Keratinocyte (primary cell): ENCODE measurements around the gene SHROOM3. TPM values are rescaled to one million over a fixed set of nuclear protein-coding genes. Genes with fewer than 3 reads are reported as not detected.

Source experiments
- DNase-seq: peaks from one replicate; pipeline ENCODE4 v3.0.0-alpha.2; 2011; ENCODE audit warnings: low read depth, missing footprints, low spot score
- FAIRE-seq: peaks from 2 replicates; lab custom pipeline; 2011; peaks lifted over from hg19 to GRCh38; lab: Jason Lieb, UNC
- H2AFZ ChIP-seq: 2 replicates; pipeline ENCODE4 v1.6.0; 2012; ENCODE audit warnings: low read length, control low read depth, inconsistent platforms; ENCODE audit not compliant: control insufficient read depth
- H3K27ac ChIP-seq: 2 replicates; pipeline ENCODE4 v1.5.1; 2011; ENCODE audit warnings: low read length; ENCODE audit not compliant: control insufficient read depth, insufficient read depth
- H3K27me3 ChIP-seq: 3 replicates; pipeline ENCODE4 v1.6.0; 2011; ENCODE audit warnings: low read length; ENCODE audit not compliant: control insufficient read depth, insufficient read depth; ENCODE audit errors: extremely low read depth
- H3K36me3 ChIP-seq, 2 experiments: 2 replicates in 1 of 2; 3 replicates in 1 of 2; pipeline ENCODE4 v1.5.1; 2011; ENCODE audit warnings: low read length in 2 of 2, mild to moderate bottlenecking in 1 of 2; ENCODE audit not compliant: control insufficient read depth in 2 of 2, insufficient read depth in 2 of 2; ENCODE audit errors: extremely low read depth in 1 of 2
- H3K4me1 ChIP-seq: 3 replicates; pipeline ENCODE4 v1.5.1; 2011; ENCODE audit warnings: low read length; ENCODE audit not compliant: control insufficient read depth, insufficient read depth; ENCODE audit errors: extremely low read depth
- H3K4me2 ChIP-seq: 3 replicates; pipeline ENCODE4 v1.6.0; 2011; ENCODE audit warnings: low read depth, low read length; ENCODE audit not compliant: control insufficient read depth, insufficient read depth; ENCODE audit errors: extremely low read depth
- H3K4me3 ChIP-seq, 3 experiments: fragments of 200-600 bp in 1 of 3; sonication (generic) in 1 of 3; 2 replicates in 2 of 3; 3 replicates in 1 of 3; pipeline ENCODE4 v1.5.1; 2011 to 2016; ENCODE audit warnings: low read length in 3 of 3, mild to moderate bottlenecking in 3 of 3, control low read depth in 2 of 3, inconsistent platforms in 1 of 3, low read depth in 1 of 3, mixed read lengths in 1 of 3, mixed run types in 1 of 3, moderate library complexity in 1 of 3; ENCODE audit not compliant: control insufficient read depth in 2 of 3, insufficient read depth in 2 of 3; ENCODE audit errors: extremely low read depth in 1 of 3
- H3K79me2 ChIP-seq: 2 replicates; pipeline ENCODE4 v1.6.0; 2012; ENCODE audit warnings: low read length; ENCODE audit not compliant: control insufficient read depth, insufficient read depth
- H3K9ac ChIP-seq: 3 replicates; pipeline ENCODE4 v1.6.0; 2011; ENCODE audit warnings: low read length; ENCODE audit not compliant: control insufficient read depth, insufficient read depth; ENCODE audit errors: extremely low read depth
- H3K9me1 ChIP-seq: 3 replicates; pipeline ENCODE4 v1.6.0; 2011; ENCODE audit warnings: low read length; ENCODE audit not compliant: control insufficient read depth, insufficient read depth; ENCODE audit errors: extremely low read depth
- H3K9me3 ChIP-seq: 2 replicates; pipeline ENCODE4 v1.5.1; 2012; ENCODE audit warnings: low read depth, low read length; ENCODE audit not compliant: control insufficient read depth
- H4K20me1 ChIP-seq: 3 replicates; pipeline ENCODE4 v1.6.0; 2011; ENCODE audit warnings: low read length; ENCODE audit not compliant: control insufficient read depth, insufficient read depth; ENCODE audit errors: extremely low read depth
- CTCF ChIP-seq, 3 experiments: IDR thresholded peaks in 1 of 3; conservative IDR thresholded peaks in 1 of 3; optimal IDR thresholded peaks in 1 of 3; 2 replicates in 2 of 3; 3 replicates in 1 of 3; pipeline versions ENCODE3 to v1.5.1; 2011; ENCODE audit warnings: low read length in 3 of 3, mild to moderate bottlenecking in 3 of 3, moderate library complexity in 2 of 3, control low read depth in 1 of 3, inconsistent platforms in 1 of 3; ENCODE audit not compliant: insufficient read depth in 2 of 3; ENCODE audit errors: extremely low read depth in 1 of 3
- EZH2 ChIP-seq: IDR thresholded peaks from one replicate; pipeline ENCODE4 v1.6.1; 2012; ENCODE audit warnings: inconsistent platforms, mild to moderate bottlenecking, low read length, moderate library complexity
- dilution Hi-C: fragments of 300-500 bp; cut with MboI; formaldehyde crosslinking; loops from one replicate; pipeline ENCODE4 v1.7.0; 2020; ENCODE audit warnings: low sequenced_read_pairs; ENCODE audit not compliant: extremely low pct_ligation_motif_present
- polyA plus RNA-seq, 5 experiments: library from polyadenylated mRNA; depleted of rRNA in 3 of 5; stranded (reverse) in 3 of 5; stranded (forward) in 1 of 5; unstranded in 1 of 5; fragments of >200 nt; gene quantifications; 1 replicate in 1 of 5; 2 replicates in 3 of 5; 3 replicates in 1 of 5; pipeline versions ENCODE4 v1.2.1 to v1.2.3, GENCODE V29; 2011 to 2012; ENCODE audit warnings: missing spikeins in 2 of 5, low read depth in 1 of 5, low replicate concordance in 1 of 5

Gene SHROOM3
- polyA plus RNA-seq, 1 donor (not counting 4 experiments of a cell fraction or from before 2014, with no cell fraction given): 4.9 TPM

GRCh38 chr4:76674983-76675382, 240.0 kb downstream of the SHROOM3 start:
- no peaks in the 10 kb centered on the region for H3K27me3 ChIP-seq
- no peaks in the 10 kb centered on the region for H3K4me1 ChIP-seq
- H3K27ac ChIP-seq: no peak overlapping the region
- FAIRE-seq (no peak), DNase-seq (no peak)
- H2AFZ ChIP-seq: no peak overlapping the region
- H3K9me3 ChIP-seq: no peaks in the 10 kb centered on the region
- no peak overlapping the region for H3K4me2 ChIP-seq
- H3K36me3 ChIP-seq: no peaks in the 10 kb centered on the region
- no peaks in the 10 kb centered on the region for H4K20me1 ChIP-seq
- dilution Hi-C loops: no loop called here
- H3K79me2 ChIP-seq: no peaks in the 10 kb centered on the region
- no peak overlapping the region for H3K4me3 ChIP-seq
- no peaks in the 10 kb centered on the region for H3K9me1 ChIP-seq
- no peak overlapping the region for H3K9ac ChIP-seq
- TF ChIP-seq EZH2 (no peak), CTCF (optimal IDR thresholded peaks at IDR 0.05 in 1 of 3, IDR thresholded peaks at IDR 0.05 in 1 of 3, conservative IDR thresholded peaks at IDR 0.05 in 1 of 3; ENCODE audit: extremely low read depth in 1 of 3, insufficient read depth in 2 of 3, low read length in 3 of 3) (no peak)

GRCh38 chr4:76677571-76678326, 242.7 kb downstream of the SHROOM3 start:
- Histone ChIP-seq H3K9me3 (no peaks in the 10 kb centered on the region), H3K9ac (no peak overlapping the region), H3K4me3 (no peak overlapping the region), H3K9me1 (no peaks in the 10 kb centered on the region), H3K79me2 (no peaks in the 10 kb centered on the region), H3K4me1 (no peaks in the 10 kb centered on the region), H3K4me2 (no peak overlapping the region), H4K20me1 (no peaks in the 10 kb centered on the region), H3K27ac (no peak overlapping the region), H2AFZ (peak overlapping the region; percentile 41), H3K27me3 (no peaks in the 10 kb centered on the region), H3K36me3 (no peaks in the 10 kb centered on the region)
- DNase-seq (no peak), FAIRE-seq (peak; percentile 66)
- TF ChIP-seq CTCF (optimal IDR thresholded peaks at IDR 0.05 in 1 of 3, IDR thresholded peaks at IDR 0.05 in 1 of 3, conservative IDR thresholded peaks at IDR 0.05 in 1 of 3; ENCODE audit: extremely low read depth in 1 of 3, insufficient read depth in 2 of 3, low read length in 3 of 3) (no peak), EZH2 (no peak)
- dilution Hi-C loops: no loop called here
